Measurements from ENCODE around the gene CTNNA3.

Gene CTNNA3

GRCh38 chr10:66322777-66323176, 1373.2 kb downstream of the CTNNA3 start:
- Histone ChIP-seq H3K79me2 (ENCODE audit: insufficient read depth, low read length) (no peaks in the 10 kb centered on the region), H2AFZ (ENCODE audit: low read depth, low read length, severe bottlenecking) (no peak overlapping the region), H3K9me2 (replicated peaks; ENCODE audit: insufficient read depth, low read length) (no peaks in the 10 kb centered on the region), H4K20me1 (ENCODE audit: low read depth, low read length) (no peaks in the 10 kb centered on the region), H3K27ac (ENCODE audit: low read depth, low read length) (no peak overlapping the region), H3K4me3 (ENCODE audit: insufficient read depth, low read length, poor library complexity, severe bottlenecking) (no peak overlapping the region), H3K4me2 (ENCODE audit: low read depth, low read length, poor library complexity, severe bottlenecking) (no peak overlapping the region), H3K36me3 (ENCODE audit: low read length) (no peaks in the 10 kb centered on the region), H3K9me3 (ENCODE audit: insufficient read depth, low read length) (no peaks in the 10 kb centered on the region), H3K9ac (ENCODE audit: low read length) (no peak overlapping the region), H3F3A (ENCODE audit: insufficient read depth) (no peaks in the 10 kb centered on the region), H3K27me3 (ENCODE audit: low read length) (no peaks in the 10 kb centered on the region)
- no peak for TF ChIP-seq CTCF (IDR thresholded peaks at IDR 0.05; ENCODE audit: insufficient read depth, low read length, poor library complexity, severe bottlenecking)
- no peak for TF ChIP-seq EZH2phosphoT487 (conservative IDR thresholded peaks at IDR 0.05; ENCODE audit: low read length)

- no peaks in the 10 kb centered on the region for H4K20me1 ChIP-seq (ENCODE audit: low read depth, low read length)
- no peaks in the 10 kb centered on the region for H3K9me3 ChIP-seq (ENCODE audit: insufficient read depth, low read length)
- no peaks in the 10 kb centered on the region for H3K79me2 ChIP-seq (ENCODE audit: insufficient read depth, low read length)
- H3K4me3 ChIP-seq (ENCODE audit: insufficient read depth, low read length, poor library complexity, severe bottlenecking), result no peak overlapping the region
- no peaks in the 10 kb centered on the region for H3F3A ChIP-seq (ENCODE audit: insufficient read depth)
- no peak overlapping the region for H2AFZ ChIP-seq (ENCODE audit: low read depth, low read length, severe bottlenecking)
- no peak overlapping the region for H3K4me2 ChIP-seq (ENCODE audit: low read depth, low read length, poor library complexity, severe bottlenecking)
- no peaks in the 10 kb centered on the region for H3K9me2 ChIP-seq (replicated peaks; ENCODE audit: insufficient read depth, low read length)
- TF ChIP-seq EZH2phosphoT487 (conservative IDR thresholded peaks at IDR 0.05; ENCODE audit: low read length) (no peak), CTCF (IDR thresholded peaks at IDR 0.05; ENCODE audit: insufficient read depth, low read length, poor library complexity, severe bottlenecking) (no peak)
- no peak overlapping the region for H3K27ac ChIP-seq (ENCODE audit: low read depth, low read length)
- no peaks in the 10 kb centered on the region for H3K36me3 ChIP-seq (ENCODE audit: low read length)
- H3K9ac ChIP-seq (ENCODE audit: low read length), result no peak overlapping the region
- no peaks in the 10 kb centered on the region for H3K27me3 ChIP-seq (ENCODE audit: low read length)
Measured at GRCh38 chr10:66321723-66322665, 1374.0 kb downstream of the CTNNA3 start.

DNA sequence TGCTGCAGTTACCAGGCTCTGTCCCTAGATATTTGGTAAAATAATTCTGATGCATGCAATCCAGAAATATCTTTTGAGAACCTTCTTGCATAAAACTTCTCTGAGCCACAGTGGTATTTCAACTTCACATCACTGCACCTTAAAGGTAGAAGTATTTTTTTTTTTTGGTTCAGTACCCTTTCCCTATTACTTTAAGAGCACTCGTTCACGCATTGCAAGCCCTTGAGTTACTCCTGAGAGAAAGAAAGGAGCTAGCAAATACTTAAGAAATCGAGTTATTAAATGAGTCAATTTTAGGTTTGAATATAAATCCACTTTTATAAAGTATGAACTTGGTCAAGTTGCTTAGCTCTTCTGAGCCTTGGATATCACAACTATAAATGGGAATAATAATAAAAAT, 1377.2 kb downstream of the CTNNA3 start:
- no peak overlapping the region for H3K4me2 ChIP-seq (ENCODE audit: low read depth, low read length, poor library complexity, severe bottlenecking)
- H3K36me3 ChIP-seq (ENCODE audit: low read length), result no peaks in the 10 kb centered on the region
- H3K9me3 ChIP-seq (ENCODE audit: insufficient read depth, low read length), result no peaks in the 10 kb centered on the region
- H2AFZ ChIP-seq (ENCODE audit: low read depth, low read length, severe bottlenecking), result no peak overlapping the region
- no peak overlapping the region for H3K9ac ChIP-seq (ENCODE audit: low read length)
- H3K27ac ChIP-seq (ENCODE audit: low read depth, low read length), result no peak overlapping the region
- no peaks in the 10 kb centered on the region for H3K79me2 ChIP-seq (ENCODE audit: insufficient read depth, low read length)
- no peaks in the 10 kb centered on the region for H3K27me3 ChIP-seq (ENCODE audit: low read length)
- no peak for TF ChIP-seq CTCF (IDR thresholded peaks at IDR 0.05; ENCODE audit: insufficient read depth, low read length, poor library complexity, severe bottlenecking)
- no peak for TF ChIP-seq EZH2phosphoT487 (conservative IDR thresholded peaks at IDR 0.05; ENCODE audit: low read length)
- H3K9me2 ChIP-seq (replicated peaks; ENCODE audit: insufficient read depth, low read length), result no peaks in the 10 kb centered on the region
- no peak overlapping the region for H3K4me3 ChIP-seq (ENCODE audit: insufficient read depth, low read length, poor library complexity, severe bottlenecking)
- no peaks in the 10 kb centered on the region for H3F3A ChIP-seq (ENCODE audit: insufficient read depth)
- H4K20me1 ChIP-seq (ENCODE audit: low read depth, low read length), result no peaks in the 10 kb centered on the region
